AG04449 (cell line): ENCODE data around the gene ATP8B4.

Source experiments
- CTCF ChIA-PET: fragments of 350-600 bp; formaldehyde crosslinking; extraction: SDS; loops from one replicate; lab custom pipeline; 2021; ENCODE audit warnings: antibody characterized with exemption; lab: Yijun Ruan, JAX
- POLR2A ChIA-PET: fragments of 400-600, 350-600 bp; formaldehyde crosslinking; extraction: SDS; loops from one replicate; lab custom pipeline; 2020; ENCODE audit warnings: antibody characterized with exemption, inconsistent platforms; lab: Yijun Ruan, JAX
- DNase-seq: peaks from one replicate; pipeline ENCODE4 v3.0.0-alpha.2; 2010; ENCODE audit warnings: low read depth, low spot score
- H3K4me3 ChIP-seq: 2 replicates; pipeline ENCODE4 v1.5.1; 2011; ENCODE audit warnings: low read depth, mild to moderate bottlenecking, control low read depth, low read length
- TF ChIP-seq, protein P1 (sequence below): IDR thresholded peaks from one replicate; pipeline ENCODE4 v1.5.1; 2011; ENCODE audit warnings: mild to moderate bottlenecking, moderate library complexity, low read length, control low read depth, inconsistent platforms; ENCODE audit not compliant: insufficient read depth; ENCODE audit errors: missing control alignments

Gene ATP8B4

DNA sequence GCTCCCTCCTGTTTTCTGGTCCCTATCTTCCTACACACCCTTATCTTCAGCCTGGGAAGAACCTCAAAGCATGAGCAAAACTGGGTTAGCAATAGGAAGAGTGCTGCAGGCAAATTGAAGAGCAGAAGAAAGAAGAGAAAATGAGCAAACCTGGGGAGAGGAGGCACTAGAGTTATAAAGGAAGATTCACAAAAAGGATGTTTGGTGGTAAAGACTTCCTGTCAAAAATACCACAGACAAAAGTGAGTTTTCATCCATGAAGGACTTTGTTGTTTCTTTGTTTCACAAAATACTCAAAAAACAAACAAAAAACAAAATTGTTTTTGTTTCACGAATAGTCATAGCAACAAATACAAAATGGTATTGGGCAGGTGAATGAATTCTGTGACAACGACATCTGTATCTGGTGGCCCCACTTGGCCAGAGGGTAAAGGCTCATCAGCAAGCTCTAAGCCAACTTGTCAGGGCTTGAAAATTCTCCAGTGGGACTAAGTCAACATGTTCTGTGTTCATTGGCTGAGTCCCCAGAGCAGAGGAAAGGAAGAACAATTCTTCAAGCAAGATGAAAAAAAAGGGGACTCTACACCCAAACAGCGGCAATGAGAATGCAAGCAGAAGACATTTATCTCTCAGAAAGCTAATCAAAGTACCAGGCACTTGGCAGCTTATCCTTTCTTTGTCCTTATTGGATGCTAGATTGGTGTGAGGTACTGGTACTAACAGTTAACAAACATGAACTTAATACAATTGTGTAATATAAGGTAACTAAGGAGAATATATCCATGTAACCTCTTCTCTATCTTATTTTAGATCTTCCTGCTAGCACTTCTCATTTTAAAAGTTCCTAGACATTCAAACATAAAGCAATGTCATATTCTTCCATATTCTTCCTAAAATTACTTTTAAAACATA lies 9.7 kb downstream of the ATP8B4 start:
- POLR2A ChIA-PET = no interaction called here
- H3K4me3 ChIP-seq = no peak overlapping the region
- DNase-seq = peak; percentile 16
- CTCF ChIA-PET = no interaction called here
- TF ChIP-seq, protein P1, sequence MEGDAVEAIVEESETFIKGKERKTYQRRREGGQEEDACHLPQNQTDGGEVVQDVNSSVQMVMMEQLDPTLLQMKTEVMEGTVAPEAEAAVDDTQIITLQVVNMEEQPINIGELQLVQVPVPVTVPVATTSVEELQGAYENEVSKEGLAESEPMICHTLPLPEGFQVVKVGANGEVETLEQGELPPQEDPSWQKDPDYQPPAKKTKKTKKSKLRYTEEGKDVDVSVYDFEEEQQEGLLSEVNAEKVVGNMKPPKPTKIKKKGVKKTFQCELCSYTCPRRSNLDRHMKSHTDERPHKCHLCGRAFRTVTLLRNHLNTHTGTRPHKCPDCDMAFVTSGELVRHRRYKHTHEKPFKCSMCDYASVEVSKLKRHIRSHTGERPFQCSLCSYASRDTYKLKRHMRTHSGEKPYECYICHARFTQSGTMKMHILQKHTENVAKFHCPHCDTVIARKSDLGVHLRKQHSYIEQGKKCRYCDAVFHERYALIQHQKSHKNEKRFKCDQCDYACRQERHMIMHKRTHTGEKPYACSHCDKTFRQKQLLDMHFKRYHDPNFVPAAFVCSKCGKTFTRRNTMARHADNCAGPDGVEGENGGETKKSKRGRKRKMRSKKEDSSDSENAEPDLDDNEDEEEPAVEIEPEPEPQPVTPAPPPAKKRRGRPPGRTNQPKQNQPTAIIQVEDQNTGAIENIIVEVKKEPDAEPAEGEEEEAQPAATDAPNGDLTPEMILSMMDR = no peak

DNA sequence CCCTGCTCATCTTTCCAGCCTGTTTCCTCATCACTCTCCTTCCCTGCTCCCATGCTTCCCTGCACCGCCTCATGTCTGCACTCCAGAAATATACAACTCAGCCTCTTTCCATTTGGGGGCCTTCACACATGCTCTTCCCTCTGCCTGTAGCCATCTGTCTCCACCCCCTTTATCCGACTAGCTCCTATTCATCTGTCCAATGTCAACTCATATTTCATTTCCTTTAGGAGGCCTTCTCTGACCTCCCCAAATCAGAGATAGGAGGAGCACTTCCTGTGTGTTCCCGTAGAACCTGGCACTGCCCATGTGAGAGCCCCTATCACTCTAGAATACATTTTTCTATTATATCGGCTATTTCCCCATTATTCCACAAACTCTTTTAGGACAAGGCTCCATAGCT lies 10.6 kb downstream of the ATP8B4 start:
- TF ChIP-seq, protein P1 = no peak
- DNase-seq = no peak
- no peak overlapping the region for H3K4me3 ChIP-seq
- ChIA-PET POLR2A (no interaction called here), CTCF (no interaction called here)

DNA sequence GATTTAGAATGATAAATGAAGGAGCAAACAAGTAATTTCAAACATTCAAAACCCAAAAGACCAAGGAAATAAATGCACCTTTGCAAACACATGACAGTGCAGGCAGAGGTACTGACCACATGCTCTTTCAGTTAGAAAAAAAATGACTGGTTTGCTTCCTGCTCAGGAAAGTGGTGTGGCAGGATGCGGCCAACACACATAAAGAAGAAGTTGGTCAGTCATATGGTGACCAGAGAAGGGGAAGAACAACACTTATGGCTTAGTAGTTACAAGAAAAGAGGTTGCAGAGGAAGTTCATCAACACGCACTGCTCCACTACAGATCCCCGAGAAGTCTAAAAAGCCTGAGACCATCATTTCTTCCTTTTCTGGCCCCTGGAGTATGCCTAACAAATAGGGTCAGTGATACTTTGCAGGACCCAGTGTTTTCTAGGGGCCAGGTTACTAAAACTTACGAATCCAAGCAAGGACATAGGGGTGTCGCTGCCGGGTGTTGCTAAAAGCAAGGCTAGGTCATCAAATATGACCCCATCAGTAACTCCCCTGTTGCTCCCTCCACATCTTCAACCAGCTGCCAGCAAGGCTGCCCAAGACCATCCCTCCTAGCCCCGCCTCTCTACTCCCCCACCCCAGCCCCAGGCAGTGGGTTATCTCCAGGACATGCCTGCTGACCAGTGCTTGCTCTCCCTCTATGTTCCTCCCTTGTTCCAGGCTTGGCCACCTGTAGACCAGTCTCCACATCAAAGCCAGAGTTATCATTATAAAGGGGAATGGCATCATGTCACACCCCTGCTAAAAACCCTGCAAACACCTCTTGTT lies 11.2 kb downstream of the ATP8B4 start:
- TF ChIP-seq, protein P1 = no peak
- no peak overlapping the region for H3K4me3 ChIP-seq
- no peak for DNase-seq
- ChIA-PET CTCF (no interaction called here), POLR2A (no interaction called here)

DNA sequence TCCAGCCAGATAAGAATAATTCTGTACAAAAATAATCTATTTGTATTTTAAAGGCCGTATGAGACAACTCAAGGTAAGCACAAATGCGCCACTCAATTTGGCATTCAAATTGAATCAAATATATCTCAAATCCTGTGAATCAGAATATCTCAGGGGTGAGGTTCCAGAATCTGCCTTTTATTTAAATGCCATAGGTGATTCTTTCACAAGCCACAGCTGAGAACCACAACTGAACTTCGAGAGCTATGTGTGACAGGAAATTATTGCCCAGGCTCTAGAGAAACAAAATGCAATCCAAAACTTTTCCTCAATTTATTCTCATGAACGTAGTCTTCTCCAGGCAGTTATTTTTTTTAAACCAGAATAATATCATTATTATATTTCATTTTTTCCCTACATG lies 11.9 kb downstream of the ATP8B4 start:
- CTCF ChIA-PET = no interaction called here
- POLR2A ChIA-PET = no interaction called here
- no peak for DNase-seq
- TF ChIP-seq, protein P1 = no peak
- no peak overlapping the region for H3K4me3 ChIP-seq

DNA sequence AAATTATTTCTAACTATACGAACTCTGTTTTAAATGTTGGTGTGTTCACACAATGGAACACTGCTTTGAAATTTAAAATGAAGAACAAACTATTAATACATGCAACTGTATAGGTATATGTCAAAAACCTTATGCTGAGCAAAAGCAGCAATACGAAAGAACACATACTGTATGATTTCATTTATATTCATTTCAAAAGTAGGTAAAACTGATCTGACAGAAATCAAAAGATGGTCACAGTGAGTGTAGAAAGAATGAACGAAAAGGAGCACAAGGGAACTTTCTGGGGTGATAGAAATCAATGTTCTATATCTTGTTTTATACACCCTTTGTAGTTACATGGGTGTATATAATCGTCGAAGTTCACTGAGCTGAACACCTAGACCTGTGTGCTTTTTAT lies 12.6 kb downstream of the ATP8B4 start:
- ChIA-PET CTCF (no interaction called here), POLR2A (no interaction called here)
- TF ChIP-seq, protein P1 = no peak
- no peak overlapping the region for H3K4me3 ChIP-seq
- DNase-seq = no peak

DNA sequence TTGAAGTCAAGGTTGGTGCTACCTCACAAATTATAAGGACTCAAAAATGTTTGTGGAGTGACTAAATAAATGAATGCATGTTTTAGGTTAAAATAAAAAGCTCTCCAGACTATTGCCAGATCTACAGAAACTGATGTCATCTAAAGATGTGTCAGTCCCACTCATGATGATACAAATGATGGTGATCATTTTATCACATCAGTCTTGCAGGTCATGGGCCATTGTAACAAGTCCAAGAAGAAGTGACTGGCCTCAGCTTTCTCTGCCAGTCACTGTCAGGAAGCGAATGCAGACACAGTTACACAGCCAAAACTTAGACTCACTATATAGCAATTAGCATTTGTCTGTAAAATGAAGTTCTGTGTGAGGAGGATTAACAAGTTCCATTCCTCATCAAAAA lies 18.5 kb downstream of the ATP8B4 start:
- no peak for DNase-seq
- H3K4me3 ChIP-seq = no peak overlapping the region
- TF ChIP-seq, protein P1 = no peak
- POLR2A ChIA-PET = no interaction called here
- CTCF ChIA-PET = no interaction called here
